GM12801 (cell line): ENCODE data around the gene SCN3A.

ENCODE experiments used
- TF ChIP-seq, protein P1 (sequence below): IDR thresholded peaks from one replicate; pipeline ENCODE4 v1.5.1; 2011; ENCODE audit warnings: control low read depth; ENCODE audit not compliant: insufficient read length; ENCODE audit errors: extremely low read depth

SCN3A gene

DNA sequence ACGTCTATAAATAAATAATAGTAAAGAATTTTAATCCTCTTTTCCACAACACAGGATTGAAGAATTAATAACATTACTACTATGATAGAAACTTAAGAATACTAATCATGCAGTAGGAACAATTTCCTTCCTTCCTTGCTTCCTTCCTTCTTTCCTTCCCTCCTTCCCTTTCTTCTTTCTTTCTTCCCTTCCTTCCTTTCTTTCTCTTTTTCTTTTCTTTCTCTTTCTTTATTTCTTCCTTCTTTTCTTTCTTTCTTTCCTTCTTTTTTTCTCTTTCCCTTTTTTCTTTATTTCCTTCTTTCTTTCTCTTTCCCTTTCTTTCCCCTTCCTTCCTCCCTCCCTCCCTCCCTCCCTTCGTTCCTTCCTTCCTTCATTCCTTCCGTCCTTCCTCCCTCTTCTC, 77.6 kb downstream of the SCN3A start:
- TF ChIP-seq, protein P1, sequence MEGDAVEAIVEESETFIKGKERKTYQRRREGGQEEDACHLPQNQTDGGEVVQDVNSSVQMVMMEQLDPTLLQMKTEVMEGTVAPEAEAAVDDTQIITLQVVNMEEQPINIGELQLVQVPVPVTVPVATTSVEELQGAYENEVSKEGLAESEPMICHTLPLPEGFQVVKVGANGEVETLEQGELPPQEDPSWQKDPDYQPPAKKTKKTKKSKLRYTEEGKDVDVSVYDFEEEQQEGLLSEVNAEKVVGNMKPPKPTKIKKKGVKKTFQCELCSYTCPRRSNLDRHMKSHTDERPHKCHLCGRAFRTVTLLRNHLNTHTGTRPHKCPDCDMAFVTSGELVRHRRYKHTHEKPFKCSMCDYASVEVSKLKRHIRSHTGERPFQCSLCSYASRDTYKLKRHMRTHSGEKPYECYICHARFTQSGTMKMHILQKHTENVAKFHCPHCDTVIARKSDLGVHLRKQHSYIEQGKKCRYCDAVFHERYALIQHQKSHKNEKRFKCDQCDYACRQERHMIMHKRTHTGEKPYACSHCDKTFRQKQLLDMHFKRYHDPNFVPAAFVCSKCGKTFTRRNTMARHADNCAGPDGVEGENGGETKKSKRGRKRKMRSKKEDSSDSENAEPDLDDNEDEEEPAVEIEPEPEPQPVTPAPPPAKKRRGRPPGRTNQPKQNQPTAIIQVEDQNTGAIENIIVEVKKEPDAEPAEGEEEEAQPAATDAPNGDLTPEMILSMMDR, result no peak

GRCh38 chr2:165122521-165122920, 81.3 kb downstream of the SCN3A start:
- TF ChIP-seq, protein P1, result no peak

DNA sequence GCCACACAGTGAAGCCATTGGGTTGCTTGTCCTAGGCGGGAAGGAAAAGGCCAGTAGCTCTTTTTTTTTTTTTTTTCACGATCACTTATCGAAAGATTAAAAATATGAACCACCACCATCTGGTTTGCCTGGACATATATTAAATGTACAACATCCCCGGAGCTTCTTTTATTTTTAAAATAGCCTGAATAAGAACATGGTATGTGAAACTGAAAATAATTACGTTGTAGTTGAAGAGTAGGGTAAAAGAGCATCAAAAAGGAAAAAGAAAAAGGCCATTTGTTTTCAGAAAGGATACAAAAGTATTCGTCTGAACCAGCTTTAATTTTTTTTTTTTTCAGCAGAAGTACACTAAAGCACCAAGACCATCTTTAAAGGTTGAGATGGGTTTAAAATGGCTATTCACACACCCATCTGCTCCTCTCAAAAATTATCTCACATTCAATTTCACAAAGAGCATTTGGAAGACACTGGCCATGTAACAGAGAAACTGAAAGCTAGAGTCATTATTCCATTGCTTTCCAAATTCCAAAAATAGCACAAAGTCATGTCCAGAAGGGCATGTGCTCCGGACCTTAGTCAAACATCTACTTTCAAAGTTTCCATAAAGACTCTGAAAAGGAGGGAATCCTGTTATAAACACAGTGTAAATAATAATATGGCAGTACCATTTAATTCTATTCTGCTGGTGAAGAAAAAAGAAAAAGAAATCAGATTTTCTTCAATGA, 82.9 kb downstream of the SCN3A start:
- TF ChIP-seq, protein P1, result no peak

DNA sequence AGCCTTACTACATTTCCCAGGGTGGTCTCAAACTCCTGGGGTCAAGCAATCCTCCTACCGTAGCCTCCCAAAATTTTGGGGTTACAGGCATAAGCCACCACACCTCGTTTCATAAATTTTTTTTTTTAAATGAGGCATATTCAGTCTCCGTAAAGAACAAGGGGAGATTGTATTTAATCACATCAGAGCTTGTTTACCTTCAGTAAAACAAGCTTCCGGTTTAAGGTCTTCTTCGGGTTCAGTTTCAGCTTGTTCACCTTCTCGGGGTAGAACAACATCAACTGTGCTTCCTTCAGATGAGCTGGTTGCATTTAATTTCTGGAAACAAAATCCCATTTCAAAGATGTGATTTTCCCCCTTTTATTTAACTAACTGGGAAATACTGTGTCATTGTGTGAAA, 88.6 kb downstream of the SCN3A start:
- TF ChIP-seq, protein P1, result no peak

DNA sequence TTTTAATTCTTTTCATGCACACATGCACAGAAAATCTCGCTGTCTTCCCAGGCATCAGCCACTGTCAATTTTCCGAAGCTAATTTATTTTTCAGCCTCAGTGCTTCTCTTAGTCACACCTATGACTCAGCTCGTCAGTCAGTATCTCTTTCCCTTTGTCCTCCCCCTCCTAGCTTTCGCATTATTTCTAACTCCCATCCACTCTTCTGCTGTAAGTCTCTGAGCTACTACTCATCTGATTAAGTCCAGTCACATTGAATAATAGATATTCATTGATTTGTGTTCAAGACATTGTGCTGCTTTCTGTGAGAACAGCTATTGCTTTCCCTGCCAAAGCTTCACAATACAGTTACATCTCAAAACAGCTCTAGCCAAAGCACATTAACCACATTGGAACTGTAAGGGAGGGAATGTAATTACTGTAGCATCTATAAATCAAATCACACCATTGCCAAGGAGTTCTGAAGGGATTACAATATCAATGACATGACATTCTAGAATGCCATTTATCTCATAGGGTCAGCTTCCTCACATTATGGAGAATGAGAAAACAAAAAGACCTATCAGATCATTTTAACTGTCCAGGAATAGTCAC, 89.4 kb downstream of the SCN3A start:
- TF ChIP-seq, protein P1, result no peak

- TF ChIP-seq, protein P1, result no peak
Measured at GRCh38 chr2:165113414-165113813, 90.4 kb downstream of the SCN3A start.

- TF ChIP-seq, protein P1, result no peak
Measured at GRCh38 chr2:165112789-165113188, 91.1 kb downstream of the SCN3A start.
